IPS-NIHi7 (cell line): Measurements from ENCODE around the gene PDLIM5.
"Not testable (repeated sequence)": the region's sequence is repeated elsewhere in the genome, so short reads cannot be mapped to it uniquely, and the experiment has no call there.

Experiments
- DNase-seq: peaks from one replicate; pipeline ENCODE4 v3.0.0; 2012; ENCODE audit warnings: mixed read lengths; ENCODE audit errors: extremely low spot score

The PDLIM5 gene

GRCh38 chr4:94595880-94596483, 144.2 kb downstream of the PDLIM5 start:
- peak; percentile 23 for DNase-seq

- no peak for DNase-seq
These were observed 147.0 kb downstream of the PDLIM5 start for GRCh38 chr4:94598758-94599157.

GRCh38 chr4:94603170-94603747, 151.5 kb downstream of the PDLIM5 start:
- no peak for DNase-seq

- no peak for DNase-seq
These were observed 153.6 kb downstream of the PDLIM5 start for GRCh38 chr4:94605241-94605805.

GRCh38 chr4:94610145-94610544, 158.4 kb downstream of the PDLIM5 start:
- DNase-seq, result no peak

GRCh38 chr4:94613248-94613647, 161.5 kb downstream of the PDLIM5 start:
- DNase-seq, result no peak

GRCh38 chr4:94615451-94615850, 163.7 kb downstream of the PDLIM5 start:
- no peak for DNase-seq

GRCh38 chr4:94621491-94622080, 169.8 kb downstream of the PDLIM5 start:
- DNase-seq, result peak; percentile 26

- DNase-seq, result no peak
These were observed 171.6 kb downstream of the PDLIM5 start for GRCh38 chr4:94623126-94623911.

GRCh38 chr4:94626942-94627341, 175.2 kb downstream of the PDLIM5 start:
- no peak for DNase-seq

- DNase-seq, result not testable (repeated sequence)
These were observed 177.3 kb downstream of the PDLIM5 start for GRCh38 chr4:94629058-94629457.

GRCh38 chr4:94629837-94630236, 178.1 kb downstream of the PDLIM5 start:
- no peak for DNase-seq

- DNase-seq, result no peak
These were observed 182.5 kb downstream of the PDLIM5 start for GRCh38 chr4:94634271-94634670.

GRCh38 chr4:94635177-94635576, 183.4 kb downstream of the PDLIM5 start:
- DNase-seq, result no peak

- no peak for DNase-seq
These were observed 184.3 kb downstream of the PDLIM5 start for GRCh38 chr4:94636004-94636403.

- DNase-seq, result no peak
These were observed 187.6 kb downstream of the PDLIM5 start for GRCh38 chr4:94639298-94639697.

- no peak for DNase-seq
These were observed 188.4 kb downstream of the PDLIM5 start for GRCh38 chr4:94640151-94640550.

GRCh38 chr4:94641702-94642560, 190.2 kb downstream of the PDLIM5 start:
- no peak for DNase-seq

GRCh38 chr4:94642561-94642866, 190.8 kb downstream of the PDLIM5 start:
- no peak for DNase-seq

- no peak for DNase-seq
These were observed 197.0 kb downstream of the PDLIM5 start for GRCh38 chr4:94648699-94649098.

GRCh38 chr4:94649381-94650133, 197.8 kb downstream of the PDLIM5 start:
- DNase-seq, result no peak
